ENCODE results near the gene PARP6.

PARP6 gene

DNA sequence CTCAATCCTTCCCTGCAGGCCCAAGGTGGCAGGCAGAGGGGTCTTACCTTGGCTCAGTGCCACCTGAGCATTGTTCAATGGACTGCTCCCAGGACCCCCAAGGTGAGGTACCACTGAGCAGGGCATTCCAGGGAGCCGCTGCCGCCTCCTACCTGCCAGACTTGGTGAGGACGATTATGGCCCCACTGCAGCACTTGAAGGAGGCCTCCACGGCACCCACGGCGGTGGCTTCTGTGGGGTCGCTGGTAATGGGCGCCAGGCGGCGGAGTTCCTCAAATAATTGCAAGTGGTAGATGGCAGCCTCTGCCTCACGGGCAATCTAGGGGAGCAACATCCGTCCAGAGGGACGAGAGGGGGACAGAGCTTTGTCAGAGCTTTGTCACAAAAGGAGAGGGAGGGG lies 70.1 kb downstream of the PARP6 start:
- in situ Hi-C loops (cut with MboI; ENCODE audit: low sequenced_read_pairs): no loop called here

DNA sequence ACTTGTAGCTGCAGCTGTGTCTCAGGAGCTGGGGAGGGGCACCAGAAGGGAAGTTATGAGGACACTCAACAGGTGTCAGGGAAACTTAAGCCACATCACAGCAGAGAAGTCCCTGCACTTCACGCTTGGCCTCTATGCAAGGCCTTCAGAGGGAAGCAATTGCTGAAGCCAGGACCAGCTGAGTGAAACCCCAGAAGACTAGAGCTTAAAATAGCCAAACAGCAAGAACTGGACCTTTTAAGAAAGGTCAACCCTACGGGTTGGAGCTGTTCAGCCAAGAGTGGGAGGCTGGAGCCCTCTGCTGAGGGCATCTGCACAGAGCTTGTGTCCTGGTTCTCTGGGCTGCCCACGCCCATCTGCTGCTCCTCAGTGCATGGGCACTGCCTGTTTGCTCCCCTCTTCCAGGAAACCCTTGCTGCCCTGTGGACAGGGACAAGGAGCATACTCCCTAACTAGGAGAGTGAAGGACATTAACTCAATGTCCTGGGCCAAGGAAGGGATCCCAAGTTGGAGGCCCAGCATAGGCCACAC lies 70.9 kb downstream of the PARP6 start:
- in situ Hi-C loops (cut with MboI; ENCODE audit: low sequenced_read_pairs): no loop called here

DNA sequence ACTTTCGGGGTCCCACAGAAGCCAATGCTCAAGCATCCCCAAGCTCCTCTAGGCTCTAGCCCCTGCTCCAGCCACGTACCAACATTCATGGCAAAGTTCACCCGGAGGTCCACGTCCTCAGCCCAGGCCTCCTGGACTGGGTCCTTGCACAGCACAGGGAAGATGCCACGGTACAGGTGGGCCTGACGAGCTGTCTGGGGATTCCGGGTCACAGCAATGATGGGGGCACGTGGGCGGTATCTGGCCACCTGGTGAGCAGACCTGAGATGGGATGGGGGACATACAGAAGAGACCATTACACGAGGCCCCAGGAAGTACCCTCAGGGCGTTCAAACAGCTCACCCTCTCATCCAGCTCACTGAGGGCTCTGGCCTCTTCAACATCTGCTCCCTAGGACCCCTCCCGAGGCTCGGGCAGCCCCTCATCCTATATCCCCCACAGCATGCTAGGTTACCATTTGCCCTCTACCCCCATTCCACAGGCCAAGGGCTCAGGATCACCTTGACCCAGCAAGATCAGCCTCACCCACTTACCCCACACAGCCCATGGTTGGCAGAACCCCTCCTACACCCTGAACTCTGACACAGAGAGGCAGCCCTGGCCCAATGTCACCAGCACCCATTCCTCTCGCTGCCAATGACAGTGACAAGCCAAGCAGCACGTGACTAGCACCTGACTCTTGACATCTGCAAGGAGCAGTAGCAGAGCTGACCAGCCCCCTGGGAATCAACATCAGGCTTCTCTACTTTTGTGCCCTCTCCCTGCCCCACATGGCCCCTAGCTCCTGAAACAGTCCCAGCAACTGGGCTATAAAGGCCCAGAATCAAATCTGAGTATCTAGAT lies 71.7 kb downstream of the PARP6 start:
- in situ Hi-C loops (cut with MboI; ENCODE audit: low sequenced_read_pairs): no loop called here

DNA sequence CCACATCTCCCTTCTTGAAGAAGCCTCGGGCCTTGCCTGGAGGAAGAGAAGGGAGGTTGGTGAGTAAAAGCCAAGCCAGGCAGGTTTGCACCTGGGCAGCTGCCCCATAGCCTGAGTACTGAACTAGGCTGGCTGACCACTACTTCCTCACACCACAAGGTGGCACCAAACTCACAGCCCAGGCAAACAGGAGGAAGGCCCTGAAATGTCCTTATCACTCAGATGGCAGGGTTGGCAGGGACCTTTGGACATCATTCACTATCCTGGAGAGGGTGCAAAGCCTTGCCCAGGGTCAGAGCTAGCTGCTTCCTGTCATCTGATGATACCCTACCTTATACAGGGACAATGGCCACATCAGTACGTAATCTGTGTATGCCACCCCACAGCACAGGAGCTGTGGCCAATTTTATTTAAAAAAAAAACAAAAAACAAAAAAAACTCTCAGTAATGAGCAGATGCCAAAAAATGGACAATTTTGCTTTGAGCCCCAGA lies 72.6 kb downstream of the PARP6 start:
- in situ Hi-C loops (cut with MboI; ENCODE audit: low sequenced_read_pairs): no loop called here

DNA sequence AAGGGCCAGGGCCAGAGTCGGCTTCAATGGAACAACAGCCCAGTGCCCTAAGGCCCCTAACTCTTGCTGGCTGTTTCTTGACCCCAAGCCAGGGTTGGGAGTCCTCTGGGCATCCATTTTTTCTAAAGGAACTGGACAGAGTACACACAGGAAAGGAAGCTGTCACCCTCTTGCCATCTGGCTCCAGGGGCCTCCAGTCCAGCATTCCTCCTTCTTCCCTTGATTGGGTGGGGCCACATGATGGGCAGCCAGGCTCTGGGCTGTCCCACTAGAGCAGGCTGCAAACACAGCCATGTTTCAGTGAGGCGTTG lies 73.2 kb downstream of the PARP6 start:
- in situ Hi-C loops (cut with MboI; ENCODE audit: low sequenced_read_pairs): no loop called here

DNA sequence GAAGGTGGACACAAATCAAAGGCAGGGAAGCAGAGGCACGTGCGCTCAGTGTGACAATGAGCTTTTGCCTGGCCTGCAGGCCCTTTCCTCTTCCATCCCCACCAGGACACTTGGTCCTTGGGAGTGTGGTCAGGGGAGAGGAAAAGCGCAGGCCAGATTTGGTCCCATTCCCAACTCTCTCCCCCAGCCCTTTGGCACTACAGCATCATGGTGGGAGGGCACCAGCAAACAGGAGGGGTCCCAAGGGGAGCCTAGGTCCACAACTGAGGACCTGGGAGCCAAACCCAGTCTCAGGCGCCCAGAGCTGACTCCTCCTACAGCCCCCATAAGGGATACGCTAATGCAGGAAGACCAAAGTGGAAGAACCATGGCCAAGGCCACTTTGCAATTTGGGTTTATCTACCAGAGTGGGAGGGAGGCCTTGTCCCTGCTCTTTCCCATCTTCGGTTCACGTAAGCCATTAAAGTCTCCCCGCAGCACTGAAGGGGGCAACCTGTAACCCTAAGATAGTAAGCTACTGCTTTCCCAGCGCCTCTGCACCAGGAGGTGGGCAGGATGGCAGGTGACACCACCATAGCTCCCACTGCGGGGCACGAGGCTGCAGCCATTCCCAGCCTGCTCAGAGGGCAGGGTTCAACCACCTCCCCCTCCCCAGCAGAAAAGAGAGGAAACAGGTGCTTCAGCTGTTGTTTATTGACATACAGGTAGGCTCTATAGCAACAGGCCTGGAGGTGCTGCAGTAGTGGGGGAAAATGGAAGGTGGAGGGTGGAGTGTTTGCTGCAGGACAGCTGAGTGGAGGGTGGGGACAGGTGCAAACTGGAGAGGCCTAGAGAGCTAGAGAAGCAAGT lies 73.8 kb downstream of the PARP6 start:
- in situ Hi-C loops (cut with MboI; ENCODE audit: low sequenced_read_pairs): no loop called here

DNA sequence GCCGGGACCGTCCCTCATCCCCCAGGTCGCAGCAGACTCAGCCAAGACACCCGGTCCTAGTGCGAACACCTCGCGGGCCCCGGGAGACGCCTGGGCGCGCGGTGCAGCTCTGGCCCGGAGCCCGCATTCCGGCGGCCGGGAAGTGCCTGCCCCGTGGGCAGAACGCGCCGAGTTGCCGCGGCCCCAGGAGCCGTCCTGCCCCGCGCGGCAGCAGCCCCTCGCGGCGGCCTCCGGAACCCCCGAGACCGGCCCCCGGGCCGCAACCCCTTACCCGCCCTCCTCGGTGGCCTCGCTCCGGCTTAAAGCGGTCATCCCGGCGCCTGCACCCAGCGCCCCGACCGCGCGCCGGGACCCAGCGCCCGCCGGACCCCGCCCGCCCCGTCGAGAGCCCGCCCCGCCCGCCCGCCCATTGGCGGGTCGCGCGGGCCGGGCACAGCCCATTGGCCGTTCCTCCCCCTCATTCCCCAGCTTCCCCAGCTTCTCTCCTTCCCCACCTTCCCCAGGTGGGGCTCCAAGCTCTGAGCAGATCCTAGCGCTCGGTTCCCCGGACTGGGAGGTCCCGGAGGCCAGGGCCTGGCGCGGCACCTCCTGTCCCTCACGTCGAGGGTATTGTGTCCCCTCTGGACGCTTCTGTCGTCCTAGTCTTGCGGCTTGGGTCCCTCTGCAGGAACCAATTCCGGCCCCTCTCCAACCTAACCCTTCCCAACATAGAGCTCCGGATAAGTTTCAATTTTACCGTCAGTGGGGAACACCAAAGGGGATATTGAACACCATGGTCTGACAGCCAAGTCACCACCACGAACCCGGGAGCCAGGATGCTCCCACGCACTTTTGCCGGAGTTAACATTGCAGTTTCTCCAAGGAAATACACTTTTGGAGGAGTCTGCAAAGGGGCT lies 74.6 kb downstream of the PARP6 start, which contains the start of gene GRAMD2A:
TSS of gene GRAMD2A (minus strand) at position 328 of the 896 bp plus-strand sequence.
- in situ Hi-C loops (cut with MboI; ENCODE audit: low sequenced_read_pairs): no loop called here

DNA sequence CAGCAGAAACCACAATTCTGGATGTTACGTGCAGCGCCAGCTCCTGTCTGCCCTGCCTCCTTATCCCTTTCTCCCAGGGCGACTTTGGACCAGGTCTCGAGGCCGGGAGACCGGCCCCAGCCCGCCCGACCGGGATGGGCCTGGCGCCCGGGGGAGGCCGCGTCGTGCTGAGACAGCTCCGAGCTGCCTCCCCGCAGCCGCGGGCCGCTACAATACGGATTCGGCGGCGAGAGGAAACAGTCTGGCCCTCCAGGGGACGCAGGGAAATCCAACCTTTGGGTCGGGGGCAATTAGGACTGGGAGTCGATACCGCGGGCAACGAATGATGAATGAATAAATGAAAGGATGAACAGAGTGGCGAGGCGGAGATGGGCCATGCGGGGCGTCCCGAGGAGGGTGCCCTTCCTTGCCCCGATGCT lies 75.3 kb downstream of the PARP6 start:
- in situ Hi-C loops (cut with MboI; ENCODE audit: low sequenced_read_pairs): no loop called here

DNA sequence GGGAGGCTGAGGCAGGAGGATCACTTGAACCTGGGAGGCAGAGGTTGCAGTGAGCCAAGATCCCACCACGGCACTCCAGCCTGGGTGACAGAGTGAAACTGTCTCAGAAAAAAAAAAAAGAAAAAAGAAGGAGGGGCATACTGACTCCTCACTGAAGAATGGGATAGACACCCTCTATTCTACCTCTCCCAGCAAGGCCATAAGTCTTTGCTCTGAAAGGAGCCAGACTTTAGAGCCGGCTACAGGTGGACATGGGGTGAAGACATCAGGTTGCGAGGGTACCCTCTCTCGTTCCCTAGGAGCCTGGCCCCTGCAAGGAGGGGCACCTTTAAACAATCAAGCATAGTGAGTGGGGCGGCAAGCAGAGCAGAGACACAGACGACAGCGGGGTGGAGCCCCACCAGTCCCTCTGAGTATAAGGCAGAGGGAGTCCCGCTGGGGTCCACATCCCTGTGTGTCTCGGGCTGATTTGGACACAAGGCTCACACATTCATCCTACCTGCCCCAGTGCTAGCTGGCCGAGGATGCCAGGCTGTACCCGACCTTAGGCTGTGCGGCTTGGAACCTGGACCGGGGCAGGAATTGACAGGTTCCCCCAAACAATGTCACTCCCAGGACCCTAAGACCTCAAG lies 75.8 kb downstream of the PARP6 start:
- in situ Hi-C loops (cut with MboI; ENCODE audit: low sequenced_read_pairs): no loop called here

DNA sequence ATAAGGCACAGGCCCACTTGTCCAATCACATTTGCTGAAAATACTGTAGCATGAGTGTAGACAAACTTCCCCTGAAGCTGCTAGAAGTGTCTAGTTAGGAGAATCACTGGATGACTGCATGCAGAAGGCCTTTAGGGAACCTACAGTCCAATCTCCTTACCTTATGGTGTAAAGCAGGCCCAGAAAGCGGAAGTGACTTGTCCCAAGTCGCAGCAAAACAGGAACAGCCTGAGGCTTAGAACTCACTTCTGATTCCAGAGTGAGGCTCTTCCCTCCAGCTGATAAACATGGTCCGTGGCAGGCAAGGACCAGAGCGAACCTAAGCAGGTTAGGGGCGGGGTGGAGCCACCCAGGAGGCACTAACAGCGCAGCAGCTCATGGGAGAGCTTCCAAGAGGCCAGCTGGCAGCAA lies 77.2 kb downstream of the PARP6 start:
- in situ Hi-C loops (cut with MboI; ENCODE audit: low sequenced_read_pairs): no loop called here

DNA sequence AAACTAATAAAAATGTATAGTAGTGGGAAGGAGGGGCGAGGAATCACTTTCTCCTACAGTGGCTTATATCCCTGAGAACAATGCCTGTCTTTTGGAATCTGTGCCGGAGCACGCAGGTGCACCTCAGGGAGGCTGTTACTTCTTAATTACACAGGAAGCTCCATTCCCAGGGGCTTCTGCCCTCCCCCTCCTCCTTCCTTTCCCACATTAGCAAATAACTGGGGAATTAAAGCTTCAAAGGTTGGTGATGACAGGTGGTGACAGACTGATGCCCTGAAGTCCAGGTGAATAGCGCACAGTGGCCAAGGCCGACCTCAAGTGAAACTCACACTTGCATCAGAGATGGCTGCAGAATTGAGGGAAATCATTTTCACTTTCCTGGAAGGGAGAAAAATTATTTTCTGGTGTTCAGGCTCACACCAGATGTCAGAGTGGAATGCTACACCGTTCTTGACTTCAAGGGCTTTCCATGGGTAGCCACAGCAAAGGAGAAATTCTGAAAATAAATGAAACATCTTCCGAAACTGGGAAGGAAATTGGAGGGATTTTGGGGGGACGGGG lies 78.4 kb downstream of the PARP6 start:
- in situ Hi-C loops (cut with MboI; ENCODE audit: low sequenced_read_pairs): no loop called here

DNA sequence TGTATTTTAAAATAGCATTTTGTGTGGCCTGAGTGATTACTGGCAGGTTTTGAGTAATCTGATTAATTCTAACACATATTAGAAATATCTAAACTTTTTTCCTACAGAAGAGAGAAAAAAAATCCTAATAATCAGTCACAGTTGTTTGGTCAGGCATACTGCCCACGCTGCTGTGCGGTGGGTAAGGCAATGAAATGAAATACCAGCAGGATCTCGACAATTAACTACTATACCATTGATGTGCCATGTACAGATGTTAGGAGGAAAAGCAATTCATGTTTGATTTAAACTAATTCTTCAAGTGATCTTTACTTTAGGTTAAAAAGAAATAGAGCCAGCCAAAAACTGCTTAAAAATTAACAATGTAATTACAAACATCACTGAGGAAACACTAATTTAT lies 79.9 kb downstream of the PARP6 start:
- in situ Hi-C loops (cut with MboI; ENCODE audit: low sequenced_read_pairs): no loop called here
